Activated T-helper 1 cell treated with anti-CD3 and anti-CD28 coated beads, Interleukin-12 subunit alpha, Interleukin-12 subunit beta, Interleukin-2, Interleukin-4 antibody, amounts not matched to agents 30 ng/mL and 10 ng/mL and 1 ng/mL, durations not matched to agents 14 hours and 24 hours and 36 hours (primary cell): Measurements from ENCODE around the gene METTL23. TPM values are rescaled to one million over a fixed set of nuclear protein-coding genes. Genes with fewer than 3 reads are reported as not detected.
"Not testable (repeated sequence)": the region's sequence is repeated elsewhere in the genome, so short reads cannot be mapped to it uniquely, and the experiment has no call there.

Experiments used
- DNase-seq: peaks from one replicate; pipeline ENCODE4 v3.0.0; 2021; ENCODE audit warnings: low spot score
- H3K27ac Mint-ChIP-seq: one replicate; pipeline ENCODE4 v1.8.0; 2021; ENCODE audit warnings: mild to moderate bottlenecking, mixed read lengths
- H3K27me3 Mint-ChIP-seq: one replicate; pipeline ENCODE4 v1.8.0; 2022; ENCODE audit warnings: mild to moderate bottlenecking, moderate library complexity, mixed read lengths; ENCODE audit not compliant: insufficient read depth
- H3K36me3 Mint-ChIP-seq: one replicate; pipeline ENCODE4 v1.8.0; 2021; ENCODE audit warnings: low read depth, mixed read lengths
- H3K4me1 Mint-ChIP-seq: one replicate; pipeline ENCODE4 v1.8.0; 2021; ENCODE audit warnings: low read depth, mixed read lengths
- H3K4me3 Mint-ChIP-seq: one replicate; pipeline ENCODE4 v1.8.0; 2021; ENCODE audit warnings: mild to moderate bottlenecking, moderate library complexity, mixed read lengths
- H3K9me3 Mint-ChIP-seq: one replicate; pipeline ENCODE4 v1.8.0; 2021; ENCODE audit warnings: mixed read lengths
- intact Hi-C: fragments of 100-400 bp; cut with micrococcal nuclease; formaldehyde crosslinking; loops from one replicate; pipeline ENCODE4 v1.15.1; 2024
- total RNA-seq: library from RNA; stranded (reverse); gene quantifications from 2 replicates; pipeline ENCODE4 v1.2.3, GENCODE V29; 2022

Gene METTL23
- total RNA-seq, 1 donor from 2014 or later: 38.2 TPM

- intact Hi-C loops: not testable (repeated sequence)
- Mint-ChIP-seq H3K36me3 (peaks cover 30% of the 10 kb centered on the region), H3K4me3 (peak overlapping the region; percentile 47)
Measured at GRCh38 chr17:76712321-76712720, 14.3 kb upstream of the METTL23 start.

GRCh38 chr17:76713765-76714164 lies 12.9 kb upstream of the METTL23 start:
- Mint-ChIP-seq H3K4me1 (peaks cover 34% of the 10 kb centered on the region), H3K9me3 (no peaks in the 10 kb centered on the region), H3K27me3 (peaks cover 4% of the 10 kb centered on the region), H3K27ac (no peak overlapping the region), H3K4me3 (no peak overlapping the region), H3K36me3 (peaks cover 36% of the 10 kb centered on the region)
- intact Hi-C loops: loop anchor here (1.0 to 2.0 kb wide), 2 partner anchors 191 to 212 kb away; partner anchors contain the start of gene RHBDF2
- no peak for DNase-seq

More at GRCh38 chr17:76712321-76712720, 14.3 kb upstream of the METTL23 start:
- not testable (repeated sequence) for H3K27ac Mint-ChIP-seq, H3K27me3 Mint-ChIP-seq, DNase-seq, H3K9me3 Mint-ChIP-seq
- peaks cover 34% of the 10 kb centered on the region for H3K4me1 Mint-ChIP-seq

GRCh38 chr17:76714336-76714735 lies 12.3 kb upstream of the METTL23 start:
- no peaks in the 10 kb centered on the region for H3K27me3 Mint-ChIP-seq
- H3K4me3 Mint-ChIP-seq: no peak overlapping the region
- no peak overlapping the region for H3K27ac Mint-ChIP-seq
- intact Hi-C loops: loop anchor here (2.0 kb wide), 1 partner anchor 192 kb away; no protein-coding TSS in a partner anchor
- DNase-seq: no peak
- H3K36me3 Mint-ChIP-seq: peaks cover 39% of the 10 kb centered on the region
- peaks cover 34% of the 10 kb centered on the region for H3K4me1 Mint-ChIP-seq
- no peaks in the 10 kb centered on the region for H3K9me3 Mint-ChIP-seq

- intact Hi-C loops: loop anchor here (1.0 to 2.0 kb wide), 2 partner anchors 11 to 192 kb away; partner anchors contain the start of genes JMJD6 and METTL23
- no peak overlapping the region for H3K4me3 Mint-ChIP-seq
Measured at GRCh38 chr17:76714822-76715495, 11.7 kb upstream of the METTL23 start.

GRCh38 chr17:76715496-76715830 lies 11.2 kb upstream of the METTL23 start:
- Mint-ChIP-seq H3K27ac (peak overlapping the region; percentile 15), H3K4me3 (no peak overlapping the region), H3K27me3 (no peaks in the 10 kb centered on the region), H3K36me3 (peaks cover 44% of the 10 kb centered on the region), H3K9me3 (no peaks in the 10 kb centered on the region), H3K4me1 (peaks cover 34% of the 10 kb centered on the region)
- intact Hi-C loops: loop anchor here (1.0 to 2.0 kb wide), 2 partner anchors 11 to 193 kb away; partner anchors contain the start of genes JMJD6 and METTL23
- DNase-seq: no peak

More at GRCh38 chr17:76714822-76715495, 11.7 kb upstream of the METTL23 start:
- Mint-ChIP-seq H3K36me3 (peaks cover 39% of the 10 kb centered on the region), H3K9me3 (no peaks in the 10 kb centered on the region), H3K27me3 (no peaks in the 10 kb centered on the region), H3K27ac (peak overlapping the region; percentile 16), H3K4me1 (peaks cover 34% of the 10 kb centered on the region)
- peak; percentile 62 for DNase-seq

GRCh38 chr17:76716146-76716838 lies 10.3 kb upstream of the METTL23 start:
- Mint-ChIP-seq H3K9me3 (no peaks in the 10 kb centered on the region), H3K36me3 (peaks cover 50% of the 10 kb centered on the region), H3K27ac (peak overlapping the region; percentile 15), H3K4me3 (peak overlapping the region; percentile 24), H3K27me3 (no peaks in the 10 kb centered on the region), H3K4me1 (peaks cover 34% of the 10 kb centered on the region)
- intact Hi-C loops: no loop called here
- peak; percentile 14 for DNase-seq

GRCh38 chr17:76716839-76717215 lies 9.8 kb upstream of the METTL23 start:
- H3K4me1 Mint-ChIP-seq: peaks cover 40% of the 10 kb centered on the region
- no peak for DNase-seq
- H3K27ac Mint-ChIP-seq: peak overlapping the region; percentile 15
- H3K36me3 Mint-ChIP-seq: peaks cover 55% of the 10 kb centered on the region
- H3K9me3 Mint-ChIP-seq: no peaks in the 10 kb centered on the region
- no peak overlapping the region for H3K4me3 Mint-ChIP-seq
- no peaks in the 10 kb centered on the region for H3K27me3 Mint-ChIP-seq
- intact Hi-C loops: no loop called here

GRCh38 chr17:76718516-76718915 lies 8.1 kb upstream of the METTL23 start:
- Mint-ChIP-seq H3K4me3 (no peak overlapping the region), H3K4me1 (peaks cover 42% of the 10 kb centered on the region), H3K27me3 (no peaks in the 10 kb centered on the region), H3K9me3 (no peaks in the 10 kb centered on the region), H3K36me3 (peaks cover 58% of the 10 kb centered on the region), H3K27ac (no peak overlapping the region)
- intact Hi-C loops: no loop called here
- DNase-seq: no peak

GRCh38 chr17:76720211-76720610 lies 6.4 kb upstream of the METTL23 start:
- Mint-ChIP-seq H3K4me1 (peaks cover 32% of the 10 kb centered on the region), H3K36me3 (peaks cover 54% of the 10 kb centered on the region), H3K4me3 (no peak overlapping the region), H3K27me3 (no peaks in the 10 kb centered on the region), H3K9me3 (no peaks in the 10 kb centered on the region), H3K27ac (no peak overlapping the region)
- intact Hi-C loops: no loop called here
- DNase-seq: no peak

GRCh38 chr17:76720941-76721340 lies 5.7 kb upstream of the METTL23 start:
- peaks cover 31% of the 10 kb centered on the region for H3K4me1 Mint-ChIP-seq
- no peak overlapping the region for H3K4me3 Mint-ChIP-seq
- intact Hi-C loops: no loop called here
- no peaks in the 10 kb centered on the region for H3K9me3 Mint-ChIP-seq
- H3K27me3 Mint-ChIP-seq: no peaks in the 10 kb centered on the region
- DNase-seq: no peak
- no peak overlapping the region for H3K27ac Mint-ChIP-seq
- peaks cover 55% of the 10 kb centered on the region for H3K36me3 Mint-ChIP-seq

- H3K4me1 Mint-ChIP-seq: peaks cover 26% of the 10 kb centered on the region
- H3K36me3 Mint-ChIP-seq: peaks cover 50% of the 10 kb centered on the region
- H3K27me3 Mint-ChIP-seq: no peaks in the 10 kb centered on the region
- no peak overlapping the region for H3K4me3 Mint-ChIP-seq
- H3K27ac Mint-ChIP-seq: no peak overlapping the region
- intact Hi-C loops: no loop called here
- H3K9me3 Mint-ChIP-seq: no peaks in the 10 kb centered on the region
- no peak for DNase-seq
Measured at GRCh38 chr17:76721463-76721862, 5.2 kb upstream of the METTL23 start.

GRCh38 chr17:76722279-76722678 lies 4.4 kb upstream of the METTL23 start:
- Mint-ChIP-seq H3K36me3 (peaks cover 47% of the 10 kb centered on the region), H3K4me1 (peaks cover 24% of the 10 kb centered on the region), H3K27me3 (no peaks in the 10 kb centered on the region), H3K27ac (no peak overlapping the region), H3K4me3 (no peak overlapping the region), H3K9me3 (no peaks in the 10 kb centered on the region)
- intact Hi-C loops: no loop called here
- no peak for DNase-seq

- intact Hi-C loops, DNase-seq, H3K27ac Mint-ChIP-seq, H3K9me3 Mint-ChIP-seq, H3K27me3 Mint-ChIP-seq: not testable (repeated sequence)
- peaks cover 46% of the 10 kb centered on the region for H3K36me3 Mint-ChIP-seq
- H3K4me3 Mint-ChIP-seq: peak overlapping the region; percentile 56
- H3K4me1 Mint-ChIP-seq: peaks cover 29% of the 10 kb centered on the region
Measured at GRCh38 chr17:76722977-76723376, 3.7 kb upstream of the METTL23 start.
